ENCODE measurements around the gene EGFR.

EGFR gene

DNA sequence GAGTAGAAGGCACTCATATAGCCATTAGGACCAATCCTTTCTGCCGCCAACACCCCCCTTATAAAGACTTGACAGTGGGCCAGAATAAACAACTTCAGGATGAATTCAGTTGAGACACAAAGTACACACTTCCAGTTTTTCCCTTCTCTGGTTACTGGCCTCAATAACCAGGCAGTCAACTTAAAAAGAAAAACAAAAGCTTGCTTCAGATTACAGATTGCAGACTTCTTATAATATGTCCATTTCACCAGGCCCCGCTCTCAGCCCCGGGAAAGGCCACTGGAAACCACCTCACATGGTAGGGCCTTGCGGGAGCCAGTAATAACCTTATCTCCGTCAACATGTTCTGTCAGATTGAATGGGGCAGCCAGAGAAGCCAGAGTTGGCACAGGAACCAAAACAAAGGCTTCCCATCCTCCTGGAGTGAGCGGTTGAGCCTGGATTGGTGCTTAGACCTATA is 108.8 kb downstream of the EGFR start:
- DNase-seq (ENCODE audit: low read depth), result no peak

DNA sequence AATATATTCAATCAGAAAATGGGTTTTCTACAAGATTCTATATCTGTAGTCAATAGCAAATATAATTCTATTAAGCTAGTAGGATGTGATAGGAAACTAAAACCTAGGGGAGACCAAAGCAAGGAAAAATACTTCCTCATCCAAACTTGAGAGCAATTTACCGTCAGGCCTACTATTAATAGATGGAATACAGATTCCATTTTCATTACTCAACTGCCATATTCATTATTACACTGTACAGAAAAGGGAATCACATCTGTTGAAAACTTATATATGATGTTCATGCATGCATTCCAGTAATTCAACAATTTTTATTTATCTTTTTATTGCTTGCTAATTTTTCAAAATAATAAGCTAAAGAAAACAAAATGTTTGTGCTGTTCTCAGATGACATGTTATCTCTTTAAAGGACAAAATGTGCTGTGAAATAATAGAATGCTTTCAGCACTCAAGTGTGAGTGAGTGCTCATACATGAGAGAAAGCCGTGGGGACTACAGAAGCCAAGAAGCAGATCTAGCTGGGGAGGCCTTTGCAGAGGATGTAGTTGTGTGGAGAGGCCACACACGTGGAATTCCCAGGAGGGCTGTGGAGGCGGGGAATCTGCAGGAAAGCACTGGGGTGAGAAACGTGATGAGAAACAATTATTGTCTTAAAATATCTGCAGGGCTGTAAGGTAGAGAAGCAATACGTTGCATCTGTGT is 110.0 kb downstream of the EGFR start:
- no peak for DNase-seq (ENCODE audit: low read depth)

DNA sequence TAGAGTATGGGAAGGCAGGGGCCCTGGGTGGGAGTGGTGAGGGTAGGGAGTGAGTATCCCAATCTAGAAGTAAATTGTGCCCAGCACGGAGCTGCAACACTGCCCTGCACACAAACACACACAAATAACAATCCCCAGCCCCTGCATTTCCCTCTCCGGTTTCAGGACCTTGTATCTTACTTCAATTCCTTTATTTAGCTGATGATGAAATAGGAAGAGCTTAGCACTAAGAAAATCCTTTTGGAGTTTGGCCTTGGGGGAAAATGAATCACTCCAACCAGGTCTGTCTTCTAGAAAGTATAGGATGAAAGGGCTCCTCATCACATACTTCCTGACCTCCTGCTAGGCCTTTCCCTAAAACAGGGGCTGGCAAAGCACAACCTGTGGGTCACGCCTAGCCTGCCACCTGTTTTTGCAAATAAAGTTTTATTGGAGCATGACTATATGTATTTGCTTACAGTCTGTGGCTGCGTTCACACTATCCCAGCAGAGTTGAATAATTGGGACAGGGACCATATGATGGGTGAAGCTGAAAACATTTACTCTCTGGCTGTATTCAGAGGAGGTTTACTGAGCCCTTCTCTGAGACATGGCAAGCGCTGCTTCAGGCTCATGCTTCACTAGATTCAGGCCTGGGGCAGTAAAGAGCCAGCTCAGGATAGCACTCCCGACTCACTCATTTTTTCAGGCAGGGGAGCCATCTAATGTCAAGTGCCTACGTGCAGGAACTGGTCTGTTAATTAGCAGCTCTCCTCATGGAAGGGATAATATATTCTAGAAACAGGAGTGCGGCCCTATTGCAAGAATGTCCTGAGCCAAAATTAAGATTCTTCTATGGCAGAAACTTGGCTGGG is 111.0 kb downstream of the EGFR start:
- no peak for DNase-seq (ENCODE audit: low read depth)

DNA sequence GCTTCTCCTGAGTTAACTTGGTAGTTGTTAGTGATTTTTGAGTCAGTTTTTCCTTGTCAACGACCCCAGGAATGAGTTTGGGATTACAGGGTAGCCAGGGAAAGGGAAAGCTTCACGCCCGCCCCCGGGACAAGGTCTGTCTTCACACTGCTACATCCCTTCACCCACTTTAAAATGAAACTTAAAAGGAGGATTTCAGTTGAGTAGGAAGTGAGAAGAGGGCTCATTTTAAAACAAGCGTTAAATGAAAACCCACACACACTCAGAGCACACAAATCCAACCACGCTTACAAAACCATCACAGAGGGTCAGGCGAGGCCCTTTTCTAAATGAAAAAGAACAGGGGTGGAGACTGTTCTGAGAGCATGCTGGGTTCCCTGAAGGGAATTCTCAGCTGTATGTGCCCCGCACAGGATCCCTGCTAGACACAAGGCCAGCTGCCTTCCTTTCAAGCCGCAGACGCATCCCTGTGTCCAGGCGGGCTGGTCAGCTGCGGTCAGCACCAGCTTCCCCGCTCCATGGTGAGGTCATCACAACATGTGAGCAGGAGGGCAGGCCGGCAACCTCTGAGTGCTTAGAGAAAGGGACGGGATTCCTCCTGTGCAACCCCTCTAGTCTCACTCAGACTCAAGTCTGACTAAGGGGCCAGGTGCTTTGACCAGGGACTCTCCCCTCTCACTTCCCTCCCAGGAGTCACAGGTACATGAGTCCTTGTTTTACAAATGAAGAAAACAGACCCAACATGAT is 111.8 kb downstream of the EGFR start:
- DNase-seq (ENCODE audit: low read depth), result no peak

DNA sequence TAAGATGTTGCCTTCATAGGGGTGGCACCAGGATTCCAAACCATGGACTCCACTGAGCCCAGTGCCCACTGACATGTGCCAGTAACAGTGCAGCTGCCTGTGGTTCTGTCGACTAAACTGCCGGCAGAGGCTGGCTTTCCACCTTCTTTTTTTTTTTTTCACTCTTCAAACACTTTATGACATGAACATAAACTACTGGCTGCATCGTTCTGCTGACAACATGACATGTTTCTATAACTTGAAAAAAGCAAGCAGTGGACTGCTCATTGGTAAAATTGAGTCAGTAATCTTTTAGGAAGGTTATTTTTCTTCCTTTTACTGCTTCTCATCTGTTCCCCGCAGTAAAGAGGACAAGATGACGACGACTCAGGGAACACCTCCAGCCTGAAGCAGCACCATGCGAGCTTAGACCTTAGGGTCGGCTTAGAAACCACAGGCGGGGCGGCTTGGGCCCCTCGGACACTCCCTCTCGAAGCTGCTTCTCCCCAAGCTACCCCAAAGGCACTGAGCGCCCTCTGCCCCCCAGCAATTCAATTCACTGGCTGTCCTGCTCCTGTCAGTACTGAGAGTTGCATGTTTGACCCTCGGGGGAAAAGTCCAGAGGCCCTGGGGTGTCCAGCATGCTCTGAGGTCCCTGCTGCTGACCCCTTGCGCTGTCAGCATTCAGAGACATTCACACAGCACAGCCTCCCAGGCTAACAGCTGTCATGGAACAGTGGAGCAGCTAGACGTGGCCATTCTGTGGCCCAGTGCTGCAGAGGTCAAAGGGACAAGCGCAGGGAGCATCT is 112.5 kb downstream of the EGFR start:
- no peak for DNase-seq (ENCODE audit: low read depth)

DNA sequence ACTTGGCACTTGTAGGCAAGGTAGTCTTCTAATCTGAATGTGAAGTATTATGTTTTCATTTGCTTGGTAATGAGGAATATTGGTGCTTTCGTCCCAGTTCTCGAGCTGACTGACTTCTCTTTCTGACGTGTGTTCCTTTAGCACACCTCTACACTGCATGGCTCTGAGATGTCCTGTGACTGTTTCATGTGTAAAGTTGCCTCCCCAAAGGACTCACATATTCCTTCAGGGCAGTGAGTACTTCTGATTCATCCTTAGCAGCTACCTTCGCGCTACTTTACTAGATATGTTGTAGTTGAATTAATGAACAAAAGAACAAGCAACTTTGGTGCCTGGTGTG is 113.7 kb downstream of the EGFR start:
- no peak for DNase-seq (ENCODE audit: low read depth)

DNA sequence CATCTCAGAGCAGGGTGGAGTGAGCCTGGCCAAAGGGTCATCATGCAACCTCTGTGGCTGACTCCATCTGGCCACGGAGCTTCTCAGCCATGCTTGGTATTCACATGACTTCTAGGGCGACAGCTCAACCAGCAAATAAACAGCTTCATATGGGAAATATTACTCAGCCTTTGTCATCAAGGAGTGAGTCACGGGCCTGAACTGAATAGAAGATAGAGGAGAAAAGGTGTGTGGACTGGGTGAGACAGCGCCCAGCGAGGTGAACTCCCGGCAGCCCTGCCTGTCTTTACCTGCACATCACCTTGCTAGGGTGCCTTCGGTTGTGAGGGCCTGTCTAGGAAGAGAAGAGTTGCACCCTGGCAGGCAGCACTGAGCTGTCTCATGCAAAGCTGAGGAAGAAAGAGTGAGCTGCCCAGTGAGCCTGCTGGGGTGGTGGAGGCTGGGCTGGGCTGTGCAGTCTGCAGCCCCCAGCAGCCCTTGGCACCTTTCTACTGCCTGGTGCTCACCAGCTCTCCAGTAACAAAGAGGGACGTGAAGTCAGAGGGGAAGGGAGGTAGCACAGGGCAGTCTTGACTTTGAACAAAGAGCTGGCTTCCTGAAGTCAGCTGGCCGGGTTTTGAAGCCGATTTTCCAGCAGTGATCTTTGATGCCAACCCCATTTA is 114.2 kb downstream of the EGFR start:
- peak; percentile 18 for DNase-seq (ENCODE audit: low read depth)

DNA sequence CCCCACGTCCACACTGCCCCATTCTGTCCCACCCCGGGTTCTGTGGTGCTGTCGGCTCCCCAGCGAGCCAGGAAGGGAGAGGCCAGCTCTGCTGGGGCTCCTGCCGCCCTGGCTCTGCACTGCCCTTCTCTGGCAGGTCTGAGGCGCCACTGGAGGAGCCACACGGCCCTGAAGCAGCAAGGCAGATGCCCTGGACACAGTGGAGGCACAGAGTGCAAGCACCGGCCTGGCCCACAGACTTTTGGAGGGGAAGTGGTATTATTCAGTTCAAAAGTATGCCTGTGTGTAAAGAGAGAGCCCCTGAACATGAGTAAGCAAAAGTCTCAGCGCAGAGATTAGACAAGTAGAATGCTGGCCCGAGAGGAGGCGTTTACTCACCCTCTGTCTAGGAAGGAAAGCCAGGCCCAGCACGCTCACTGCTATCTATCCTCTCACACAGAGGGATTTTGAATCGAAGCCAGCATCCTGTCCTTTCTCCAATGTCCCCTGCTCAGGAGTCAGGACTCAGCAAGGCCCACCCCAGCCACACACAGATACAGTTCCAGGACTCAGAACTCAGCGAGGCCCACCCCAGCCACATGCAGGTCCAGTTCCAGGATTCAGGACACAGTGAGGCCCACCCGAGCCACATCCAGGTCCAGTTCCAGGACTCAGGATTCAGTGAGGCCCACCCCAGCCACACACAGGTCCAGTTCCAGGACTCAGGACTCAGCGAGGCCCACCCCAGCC is 115.0 kb downstream of the EGFR start:
- no peak for DNase-seq (ENCODE audit: low read depth)

DNA sequence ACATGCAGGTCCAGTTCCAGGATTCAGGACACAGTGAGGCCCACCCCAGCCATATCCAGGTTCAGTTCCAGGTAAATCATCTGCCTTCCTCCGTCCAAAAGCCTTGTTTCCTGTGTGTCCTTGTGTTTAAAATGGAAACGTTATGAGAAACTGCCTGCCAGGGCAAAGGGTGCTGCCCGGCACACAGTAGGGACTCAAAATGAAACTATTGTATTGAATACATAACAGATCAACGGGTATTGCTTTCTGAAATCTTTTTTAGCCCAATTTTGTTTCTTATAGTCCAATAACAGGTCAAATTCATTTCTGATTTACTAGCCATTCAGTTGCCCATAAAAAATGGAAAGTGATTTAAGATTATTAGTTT is 115.5 kb downstream of the EGFR start:
- no peak for DNase-seq (ENCODE audit: low read depth)

DNA sequence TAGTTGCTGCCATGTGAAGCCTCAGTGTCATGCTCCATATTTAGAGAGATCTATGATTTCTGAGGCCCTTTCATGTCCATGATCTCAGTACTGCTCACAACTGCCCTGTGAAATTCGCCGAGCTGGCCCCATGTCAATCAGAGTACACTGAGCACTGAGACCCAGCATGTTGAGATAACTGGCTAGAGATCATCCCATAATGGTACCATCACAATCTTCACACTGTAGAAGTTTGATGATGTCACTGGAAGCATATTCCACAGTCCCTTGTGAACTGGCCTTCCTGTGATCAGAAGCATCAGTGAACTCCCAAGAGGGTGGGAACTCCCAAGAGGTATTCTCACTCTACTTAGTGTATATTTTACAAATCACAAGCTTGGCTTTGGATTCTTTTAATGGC is 116.0 kb downstream of the EGFR start:
- DNase-seq (ENCODE audit: low read depth), result no peak

DNA sequence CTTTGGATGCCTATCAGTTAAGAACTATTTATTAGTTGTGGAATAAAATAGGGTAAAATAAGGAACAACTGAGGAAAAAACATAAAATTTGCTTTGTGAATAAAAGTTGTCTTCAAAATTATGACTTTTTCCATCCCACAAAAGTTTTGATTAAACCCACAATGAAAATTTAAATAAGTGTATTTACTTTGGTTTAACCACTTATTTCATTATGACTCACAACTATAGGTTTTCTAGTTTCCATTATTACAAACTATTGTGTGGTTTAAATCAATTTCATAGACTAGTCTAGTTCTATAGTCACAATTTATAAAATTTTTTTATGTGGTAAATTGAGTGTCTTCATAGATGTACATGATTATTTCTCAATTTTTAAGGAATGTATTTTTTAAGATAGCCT is 116.6 kb downstream of the EGFR start:
- DNase-seq (ENCODE audit: low read depth), result no peak

DNA sequence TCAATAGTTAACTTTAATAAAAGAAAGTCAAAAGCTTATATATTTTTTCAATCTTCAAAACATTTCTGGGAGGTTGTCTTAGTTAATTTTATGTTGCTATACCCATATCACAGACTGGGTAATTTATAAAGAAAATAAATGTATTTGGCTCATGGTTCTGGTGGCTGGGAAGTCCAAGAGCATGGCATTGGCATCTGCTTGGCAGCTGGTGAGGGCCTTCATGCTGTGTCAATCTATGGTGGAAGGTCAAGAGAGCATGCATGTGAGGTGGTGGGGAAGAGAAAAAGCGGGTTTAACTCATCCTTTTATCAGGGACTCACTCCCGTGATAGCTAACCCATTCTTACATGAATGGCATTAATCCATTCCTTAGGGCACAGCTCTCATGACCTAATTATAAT is 119.8 kb downstream of the EGFR start:
- DNase-seq (ENCODE audit: low read depth), result no peak

DNA sequence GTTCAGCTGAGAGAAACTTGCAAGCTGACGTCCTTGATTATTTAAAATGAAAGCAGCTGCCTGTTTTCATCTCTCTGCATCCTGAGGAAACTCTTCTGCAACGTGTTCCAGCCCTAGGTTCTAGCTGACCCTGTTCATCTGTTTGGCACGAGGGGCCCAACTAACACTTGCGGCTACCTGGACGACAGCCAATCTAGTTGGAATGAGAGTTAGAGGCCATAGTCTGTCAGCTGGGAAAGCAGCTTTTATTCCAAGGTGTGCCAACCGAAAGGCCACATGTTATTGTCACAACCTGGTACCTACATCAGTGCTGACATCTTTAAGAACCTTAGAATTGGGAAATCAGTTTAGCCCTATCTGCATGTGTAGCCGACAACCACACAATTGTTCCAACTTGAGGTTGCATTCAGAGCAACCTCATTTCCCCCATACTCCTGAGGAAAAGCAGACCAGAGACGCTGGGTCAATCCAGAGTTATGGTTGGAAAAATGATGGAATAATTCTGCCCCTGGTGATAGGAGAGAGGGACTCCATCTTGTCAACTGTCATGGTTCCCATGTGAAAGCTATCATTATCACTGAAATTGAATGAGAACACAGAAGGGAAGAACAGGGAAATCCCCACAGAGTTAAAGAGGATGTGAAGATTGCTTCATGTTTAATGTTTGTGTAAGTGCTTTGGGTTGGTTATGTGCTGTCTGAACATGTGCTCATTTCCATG is 121.6 kb downstream of the EGFR start:
- DNase-seq (ENCODE audit: low read depth), result no peak

DNA sequence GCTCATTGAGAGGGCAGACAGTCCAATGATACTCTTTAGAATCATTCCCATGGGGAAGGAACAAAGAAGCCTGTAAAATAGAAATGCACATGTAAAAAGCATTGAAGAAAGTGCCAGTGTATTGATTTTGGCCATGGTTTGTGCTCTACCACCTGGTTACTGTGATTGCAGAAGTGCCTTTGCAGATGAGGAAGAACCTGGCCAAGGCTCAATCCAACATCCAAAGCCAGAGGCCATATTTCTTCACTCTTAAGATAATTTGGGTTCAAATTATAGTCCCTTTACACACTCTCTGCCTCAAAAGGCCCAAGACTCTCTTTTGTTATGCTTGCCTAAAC is 122.1 kb downstream of the EGFR start:
- no peak for DNase-seq (ENCODE audit: low read depth)

DNA sequence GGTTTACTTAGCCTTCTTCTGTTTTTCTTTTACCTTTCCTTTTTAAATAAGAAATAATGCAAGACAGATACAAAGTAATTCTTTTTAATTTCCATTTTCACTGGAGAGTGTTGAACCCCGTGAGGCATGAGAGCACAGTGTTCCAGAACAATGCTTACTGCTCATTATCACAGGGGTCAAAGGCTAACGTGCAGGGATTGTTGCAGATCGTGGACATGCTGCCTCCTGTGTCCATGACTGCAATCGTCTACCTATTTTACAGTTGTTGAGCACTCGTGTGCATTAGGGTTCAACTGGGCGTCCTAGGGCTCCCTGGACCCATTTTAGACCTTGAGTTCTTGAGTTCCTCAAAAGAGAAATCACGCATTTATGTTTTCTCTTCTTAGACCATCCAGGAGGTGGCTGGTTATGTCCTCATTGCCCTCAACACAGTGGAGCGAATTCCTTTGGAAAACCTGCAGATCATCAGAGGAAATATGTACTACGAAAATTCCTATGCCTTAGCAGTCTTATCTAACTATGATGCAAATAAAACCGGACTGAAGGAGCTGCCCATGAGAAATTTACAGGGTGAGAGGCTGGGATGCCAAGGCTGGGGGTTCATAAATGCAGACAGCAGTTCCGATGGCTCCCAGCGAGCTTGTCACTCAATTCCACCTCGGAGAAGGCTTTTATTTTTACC is 124.2 kb downstream of the EGFR start:
- no peak for DNase-seq (ENCODE audit: low read depth)

DNA sequence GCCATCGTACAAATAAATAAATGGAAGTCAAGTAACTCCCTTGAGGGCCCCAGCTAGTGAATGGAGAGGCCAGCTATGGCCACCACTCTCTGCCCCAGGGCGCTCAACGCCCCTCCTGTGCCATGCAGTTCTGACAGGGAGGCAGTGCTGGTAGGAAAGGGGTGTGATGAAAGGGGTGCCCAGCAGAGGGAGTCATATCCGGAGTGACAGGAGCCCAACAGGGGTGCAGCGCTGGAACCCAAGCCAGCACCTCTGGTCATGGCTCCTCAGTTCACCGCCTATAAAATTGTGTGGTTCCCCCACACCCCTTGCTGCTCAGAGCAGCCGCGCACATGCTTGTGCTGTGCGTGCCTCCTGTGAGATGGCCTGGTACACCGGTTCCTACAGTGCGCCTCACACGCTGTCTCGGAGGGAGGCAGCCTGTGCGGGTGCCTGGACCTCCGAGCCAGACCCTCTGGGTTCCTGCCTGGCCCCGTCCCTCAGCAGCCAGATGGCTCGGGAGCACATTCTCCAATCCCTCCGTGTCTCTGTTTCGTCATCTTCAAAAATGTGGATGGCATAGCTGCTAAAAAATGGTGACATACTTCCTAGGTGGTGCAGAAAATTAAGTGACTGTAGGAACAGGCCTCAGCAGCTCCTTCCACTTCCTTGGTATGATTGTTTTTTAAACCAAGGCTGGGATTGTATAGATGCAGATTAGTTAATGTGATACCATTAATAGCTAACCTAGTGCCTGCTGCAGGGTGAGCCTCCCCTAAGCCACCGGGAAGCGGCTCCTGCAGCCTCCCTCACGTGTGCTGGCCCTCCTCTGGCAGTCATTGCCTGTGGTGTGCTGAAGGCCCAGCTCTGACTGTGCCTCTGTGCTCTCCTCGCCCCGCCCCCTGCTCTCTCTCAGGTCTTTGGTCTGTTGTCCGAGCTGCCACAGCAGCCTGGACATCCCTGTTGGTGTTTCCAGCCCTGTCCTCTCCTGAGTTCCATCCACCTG is 125.8 kb downstream of the EGFR start:
- DNase-seq (ENCODE audit: low read depth), result no peak

DNA sequence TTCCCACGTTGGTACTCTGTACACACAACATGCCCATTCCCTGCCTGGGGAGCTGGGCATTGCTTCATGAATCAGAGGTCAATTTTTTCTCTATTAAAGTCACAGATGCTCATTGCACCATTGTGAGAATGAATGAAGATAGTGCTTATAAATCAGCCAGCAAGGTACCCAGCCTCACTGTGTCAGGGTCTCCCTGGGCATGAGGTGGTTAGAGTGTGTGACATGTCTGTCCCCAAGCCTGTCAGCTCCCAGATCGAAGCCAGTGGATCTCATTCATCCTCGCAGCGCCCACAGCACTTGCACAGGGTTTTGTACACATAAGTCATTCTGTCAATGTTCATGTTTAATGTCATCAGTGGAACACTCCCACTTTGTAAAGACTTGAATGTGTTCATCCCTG is 126.8 kb downstream of the EGFR start:
- DNase-seq (ENCODE audit: low read depth), result no peak

DNA sequence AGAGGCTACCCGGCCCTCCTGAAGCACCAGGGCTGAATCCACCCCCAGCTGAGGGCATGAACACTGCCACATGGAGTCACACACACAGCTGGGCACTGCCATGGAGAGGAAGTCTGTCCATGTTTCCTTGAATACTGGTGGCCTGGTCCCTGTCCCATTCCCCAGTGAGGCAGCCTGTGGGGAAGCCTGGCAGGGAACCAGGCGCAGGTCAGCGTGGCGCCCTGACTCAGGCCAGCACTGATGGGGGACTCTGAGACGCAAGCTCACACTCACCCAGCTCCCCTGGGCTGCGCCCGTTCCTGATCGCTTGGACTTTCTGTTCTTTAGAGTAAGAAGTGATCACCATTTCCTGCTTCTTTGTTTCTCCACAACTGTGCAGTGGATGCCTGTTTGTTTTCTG is 128.3 kb downstream of the EGFR start:
- DNase-seq (ENCODE audit: low read depth), result no peak

DNA sequence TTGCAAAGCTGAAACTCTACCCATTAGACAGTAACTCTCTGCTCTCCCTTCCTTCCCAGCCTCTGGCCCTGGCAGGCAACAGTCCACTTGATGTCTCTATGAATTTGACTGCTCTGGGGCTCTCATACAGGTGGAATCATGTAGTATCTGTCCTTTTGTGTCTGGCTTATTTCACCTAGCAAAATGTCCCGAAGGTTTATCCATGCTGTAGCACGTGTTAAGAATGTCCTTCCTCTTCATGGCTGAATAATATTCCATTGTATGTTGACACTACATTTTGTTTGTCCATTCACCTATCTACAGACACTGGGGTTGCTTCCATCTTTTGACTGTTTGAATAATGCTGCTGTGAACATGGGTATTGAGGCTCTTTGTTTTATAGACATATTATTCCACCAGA is 128.9 kb downstream of the EGFR start:
- no peak for DNase-seq (ENCODE audit: low read depth)
